ENCODE data around the gene PITPNB.

DNA sequence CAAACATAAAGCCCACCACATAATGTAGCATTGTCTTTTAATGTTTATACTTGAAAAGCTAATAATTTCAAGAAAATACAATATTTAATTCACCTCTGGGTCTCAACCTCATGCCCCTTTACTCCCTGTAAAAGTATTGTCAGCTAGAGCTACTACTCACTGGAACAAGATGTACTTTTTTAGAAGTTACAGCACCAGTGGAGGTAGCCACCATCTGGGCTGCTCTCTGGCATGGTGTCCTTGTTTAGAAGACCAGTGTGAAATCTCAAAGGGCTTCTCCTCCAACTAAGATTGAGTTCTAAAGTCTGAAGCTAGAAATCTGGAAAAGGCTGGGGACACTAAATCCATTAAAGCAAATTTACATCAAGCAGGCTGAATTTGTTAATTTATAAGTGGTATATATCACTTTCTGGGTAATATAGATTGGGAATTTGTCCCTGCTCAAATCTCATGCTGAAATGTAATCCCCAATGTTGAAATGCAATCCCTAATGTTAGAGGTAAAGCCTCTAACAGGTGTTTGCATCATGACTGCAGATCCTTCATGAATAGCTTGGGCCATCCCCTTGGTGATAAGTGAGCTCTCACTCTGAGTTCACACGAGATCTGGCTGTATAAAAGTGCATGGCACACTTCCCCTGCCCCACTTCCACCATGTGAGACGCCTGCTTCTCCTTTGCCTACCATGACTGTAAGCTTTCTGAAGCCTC lies 47.6 kb downstream of the PITPNB start:
- TF ChIP-seq CTCF (IDR thresholded peaks at IDR 0.05; ENCODE audit: low read depth, low read length, poor library complexity, severe bottlenecking): no peak
- no peak for TF ChIP-seq EZH2phosphoT487 (IDR thresholded peaks at IDR 0.05; ENCODE audit: borderline replicate concordance, low read length)
